ENCODE measurements around the gene MEI4. TPM values are rescaled to one million over a fixed set of nuclear protein-coding genes. Genes with fewer than 3 reads are reported as not detected.
"Not testable (repeated sequence)": the region's sequence is repeated elsewhere in the genome, so short reads cannot be mapped to it uniquely, and the experiment has no call there.

MEI4 gene
- total RNA-seq, 6 donors from 2014 or later = not detected

GRCh38 chr6:77716311-77716710 is 63.5 kb downstream of the MEI4 start:
- no peak for TF ChIP-seq POLR2A (IDR thresholded peaks at IDR 0.05)
- TF ChIP-seq CTCF (IDR thresholded peaks at IDR 0.05) = no peak
- no peak for TF ChIP-seq POLR2AphosphoS5 (IDR thresholded peaks at IDR 0.05)
- TF ChIP-seq EP300 (IDR thresholded peaks at IDR 0.05) = no peak
- Histone ChIP-seq H3K27me3 (no peaks in the 10 kb centered on the region), H3K36me3 (no peaks in the 10 kb centered on the region), H3K4me1 (no peaks in the 10 kb centered on the region), H3K4me3 (no peak overlapping the region), H3K27ac (no peak overlapping the region), H3K9me3 (no peaks in the 10 kb centered on the region)
- ATAC-seq (ENCODE audit: low FRiP score in 2 of 2) (no peak), DNase-seq (no peak)
- 74 to 81% methylated on average over 1 of the region's 1 CpG for WGBS, 2 donors

DNA sequence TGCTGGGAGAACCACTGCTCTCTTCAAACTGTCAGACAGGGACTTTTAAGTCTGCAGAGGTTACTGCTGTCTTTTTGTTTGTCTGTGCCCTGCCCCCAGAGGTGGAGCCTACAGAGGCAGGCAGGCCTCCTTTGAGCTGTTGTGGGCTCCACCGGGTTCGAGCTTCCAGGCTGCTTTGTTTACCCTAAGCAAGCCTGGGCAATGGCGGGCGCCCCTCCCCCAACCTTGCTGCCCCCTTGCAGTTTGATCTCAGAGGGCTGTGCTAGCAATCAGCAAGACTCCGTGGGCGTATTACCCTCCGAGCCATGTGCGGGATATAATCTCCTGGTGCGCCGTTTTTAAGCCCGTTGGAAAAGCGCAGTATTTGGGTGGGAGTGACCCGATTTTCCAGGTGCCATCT is 83.2 kb downstream of the MEI4 start:
- not testable (repeated sequence) for H3K27me3 ChIP-seq; H3K4me1 ChIP-seq; H3K9me3 ChIP-seq; H3K36me3 ChIP-seq; H3K4me3 ChIP-seq; H3K27ac ChIP-seq; ATAC-seq (ENCODE audit: low FRiP score in 2 of 2)
- peak in 1 of 2 donors; percentile 39 for DNase-seq
- 86 to 96% methylated on average over 10 to 13 of the region's 13 CpGs for WGBS, 2 donors

DNA sequence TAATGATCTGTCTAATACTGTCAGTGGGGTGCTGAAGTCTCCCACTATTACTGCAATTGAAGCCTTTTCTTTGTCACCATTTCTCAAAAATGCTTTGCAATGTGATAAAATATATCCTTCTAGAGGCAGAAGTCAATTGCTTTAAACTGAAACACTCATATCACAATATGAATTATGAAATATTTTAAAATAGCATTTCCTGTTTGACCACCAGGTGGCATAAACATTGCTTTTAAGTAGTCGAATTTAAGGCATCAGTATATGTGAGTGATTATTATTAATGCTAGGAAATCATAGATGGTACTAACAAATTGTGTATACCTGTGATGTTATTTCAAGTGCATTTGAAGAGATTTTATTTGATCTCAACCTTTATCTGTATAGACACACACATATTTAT is 87.5 kb downstream of the MEI4 start:
- Histone ChIP-seq H3K36me3 (no peaks in the 10 kb centered on the region), H3K4me1 (no peaks in the 10 kb centered on the region), H3K27me3 (no peaks in the 10 kb centered on the region), H3K27ac (no peak overlapping the region), H3K4me3 (no peak overlapping the region), H3K9me3 (no peaks in the 10 kb centered on the region)
- no peak for DNase-seq
- no peak for ATAC-seq (ENCODE audit: low FRiP score in 2 of 2)
- peak in 3 of 6 experiments; percentile 17 to 38 (median 28) for TF ChIP-seq CTCF (IDR thresholded peaks at IDR 0.05)
- TF ChIP-seq POLR2A (IDR thresholded peaks at IDR 0.05) = no peak
- WGBS, 2 donors = 17 to 22% methylated on average over 1 of the region's 1 CpG

DNA sequence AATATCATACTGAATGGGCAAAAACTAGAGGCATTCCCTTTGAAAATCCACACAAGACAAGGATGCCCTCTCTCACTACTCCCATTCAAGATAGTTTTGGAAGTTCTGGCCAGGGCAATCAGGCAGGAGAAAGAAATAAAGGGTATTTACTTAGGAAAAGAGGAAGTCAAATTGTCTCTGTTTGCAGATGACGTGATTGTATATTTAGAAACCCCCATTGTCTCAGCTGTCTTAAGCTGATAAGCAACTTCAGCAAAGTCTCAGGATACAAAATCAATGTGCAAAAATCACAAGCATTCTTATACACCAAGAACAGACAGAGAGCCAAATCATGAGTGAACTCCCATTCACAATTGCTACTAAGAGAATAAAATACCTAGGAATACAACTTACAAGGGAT is 99.3 kb downstream of the MEI4 start:
- WGBS, 2 donors = 33 to 37% methylated on average over 1 of the region's 1 CpG
- H3K9me3 ChIP-seq; H3K27me3 ChIP-seq; H3K4me1 ChIP-seq; H3K27ac ChIP-seq; H3K4me3 ChIP-seq; H3K36me3 ChIP-seq; DNase-seq; ATAC-seq (ENCODE audit: low FRiP score in 2 of 2): not testable (repeated sequence)

DNA sequence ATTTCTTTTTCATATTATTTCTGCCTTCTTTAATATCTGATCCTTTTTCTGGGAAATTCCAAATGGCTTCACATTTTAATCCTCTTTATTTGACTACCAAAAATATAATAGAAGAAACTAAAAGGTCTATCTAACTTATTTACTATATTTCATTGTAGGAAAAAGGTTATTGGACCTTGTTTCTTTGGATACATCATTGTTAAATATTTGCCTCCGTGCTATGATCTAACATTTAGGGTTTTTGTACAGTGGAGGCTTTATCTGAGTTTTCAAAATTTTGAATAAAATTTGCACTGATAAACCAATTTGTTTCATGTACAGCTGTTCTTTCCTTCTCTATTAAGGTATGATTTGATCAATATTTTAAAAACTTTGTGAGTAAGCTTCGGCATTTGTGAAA is 109.5 kb downstream of the MEI4 start:
- WGBS, 2 donors = 82 to 87% methylated on average over 2 of the region's 2 CpGs
- no peak for DNase-seq
- no peak for ATAC-seq (ENCODE audit: low FRiP score in 2 of 2)
- no peak overlapping the region for H3K4me3 ChIP-seq
- TF ChIP-seq EP300 (IDR thresholded peaks at IDR 0.05) (no peak), POLR2AphosphoS5 (IDR thresholded peaks at IDR 0.05) (no peak), POLR2A (IDR thresholded peaks at IDR 0.05) (no peak), CTCF (IDR thresholded peaks at IDR 0.05) (no peak)
- no peaks in the 10 kb centered on the region for H3K4me1 ChIP-seq
- H3K9me3 ChIP-seq = no peaks in the 10 kb centered on the region
- no peaks in the 10 kb centered on the region for H3K36me3 ChIP-seq
- no peak overlapping the region for H3K27ac ChIP-seq
- no peaks in the 10 kb centered on the region for H3K27me3 ChIP-seq

DNA sequence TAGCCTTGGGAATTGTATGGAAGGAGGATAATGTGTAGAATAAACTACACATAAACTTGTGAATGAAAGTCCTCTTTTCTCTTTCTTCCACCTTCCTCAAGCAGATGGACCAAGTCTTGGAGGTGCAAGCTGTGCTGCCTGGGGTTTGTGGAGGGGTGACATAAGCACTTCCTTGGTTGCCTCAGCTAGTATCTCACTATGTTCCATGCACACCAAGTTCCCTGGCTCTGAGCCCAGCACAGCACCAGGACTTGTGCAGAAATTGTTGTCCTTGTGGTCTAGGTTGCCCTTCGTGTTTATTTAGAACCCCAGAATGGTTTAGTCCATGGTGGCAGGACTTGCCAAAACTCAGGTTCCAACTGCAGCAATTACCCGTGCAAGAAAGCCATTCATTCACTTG is 110.3 kb downstream of the MEI4 start:
- H3K4me3 ChIP-seq = no peak overlapping the region
- WGBS, 2 donors = 86 to 88% methylated on average over 2 of the region's 2 CpGs
- H3K27me3 ChIP-seq = no peaks in the 10 kb centered on the region
- no peaks in the 10 kb centered on the region for H3K36me3 ChIP-seq
- TF ChIP-seq EP300 (IDR thresholded peaks at IDR 0.05) (no peak), CTCF (IDR thresholded peaks at IDR 0.05) (no peak), POLR2A (IDR thresholded peaks at IDR 0.05) (no peak), POLR2AphosphoS5 (IDR thresholded peaks at IDR 0.05) (no peak)
- DNase-seq = no peak
- ATAC-seq (ENCODE audit: low FRiP score in 2 of 2) = no peak
- no peaks in the 10 kb centered on the region for H3K9me3 ChIP-seq
- H3K27ac ChIP-seq = no peak overlapping the region
- H3K4me1 ChIP-seq = no peaks in the 10 kb centered on the region

Measured in upper lobe of left lung (tissue), 6 donors.